Measurements from ENCODE around the gene BTNL3.

DNA sequence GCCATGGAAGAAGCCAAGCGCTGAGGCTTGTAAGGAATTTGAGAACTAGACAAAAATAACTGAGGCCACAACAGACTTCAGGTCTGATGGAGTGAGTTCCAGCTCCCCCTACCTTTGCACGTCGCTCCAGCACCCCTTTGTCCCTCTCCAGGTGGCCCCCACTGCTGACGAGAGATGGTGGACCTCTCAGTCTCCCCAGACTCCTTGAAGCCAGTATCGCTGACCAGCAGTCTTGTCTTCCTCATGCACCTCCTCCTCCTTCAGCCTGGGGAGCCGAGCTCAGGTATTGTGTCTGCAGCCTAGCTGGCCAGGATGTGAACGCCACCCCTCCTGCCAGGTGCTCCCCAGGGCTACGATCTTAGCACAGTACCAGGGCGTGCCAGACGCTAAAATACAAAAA lies 56.7 kb downstream of the BTNL3 start:
- TF ChIP-seq CTCF (IDR thresholded peaks at IDR 0.05 in 4 of 5, conservative IDR thresholded peaks at IDR 0.05 in 1 of 5) (peak in 1 of 5 experiments; percentile 12), POLR2A (IDR thresholded peaks at IDR 0.05) (no peak)

Measured in gastrocnemius medialis (tissue), 4 donors.